K562 (cell line): ENCODE data around the gene DCTN5. TPM values are rescaled to one million over a fixed set of nuclear protein-coding genes. Genes with fewer than 3 reads are reported as not detected.

Experiments
- CBFA2T2 ChIP-seq: fragments of 450-650 bp; conservative IDR thresholded peaks from 2 replicates; pipeline ENCODE4 v1.6.1; 2017; ENCODE audit warnings: mild to moderate bottlenecking
- GTF2A2 ChIP-seq: IDR thresholded peaks from 2 replicates; pipeline ENCODE4 v1.6.1; 2016; ENCODE audit warnings: mild to moderate bottlenecking, missing genetic modification characterization, missing compliant biosample characterization
- HIVEP1 ChIP-seq: fragments of 250-450 bp; sonication (Bioruptor Pico); IDR thresholded peaks from 2 replicates; pipeline ENCODE4 v1.4.0; 2020; ENCODE audit warnings: mild to moderate bottlenecking
- NFYB ChIP-seq: IDR thresholded peaks from 2 replicates; pipeline ENCODE4 v1.6.1; 2011; ENCODE audit warnings: mild to moderate bottlenecking, moderate library complexity; ENCODE audit not compliant: insufficient read length; ENCODE audit errors: extremely low read depth
- POU5F1 ChIP-seq: fragments of 150-350 bp; IDR thresholded peaks from 2 replicates; pipeline ENCODE4 v1.6.1; 2014; ENCODE audit warnings: borderline replicate concordance, low read length, low read depth, mild to moderate bottlenecking; ENCODE audit not compliant: partially characterized antibody
- PPARD ChIP-seq: fragments of 250-450 bp; sonication (Bioruptor Pico); IDR thresholded peaks from 2 replicates; pipeline ENCODE4 v1.8.0; 2022; ENCODE audit warnings: inconsistent platforms, mild to moderate bottlenecking, moderate library complexity
- REST ChIP-seq, 2 experiments: fragments of 450-650 bp; formaldehyde crosslinking in 1 of 2; IDR thresholded peaks; 2 replicates each; pipeline versions ENCODE4 v1.4.0 to v1.6.1; 2014 to 2020; ENCODE audit warnings: mild to moderate bottlenecking in 2 of 2, borderline replicate concordance in 1 of 2, low read depth in 1 of 2
- ZKSCAN3 ChIP-seq: fragments of 250-450 bp; sonication (Bioruptor Pico); IDR thresholded peaks from 2 replicates; pipeline ENCODE4 v1.4.0; 2020
- ZNF224 ChIP-seq: sonication (generic); formaldehyde crosslinking; IDR thresholded peaks from 2 replicates; pipeline ENCODE4 v1.8.0; 2022; ENCODE audit warnings: mild to moderate bottlenecking, missing genetic modification reagents
- ZNF274 ChIP-seq: IDR thresholded peaks from 2 replicates; pipeline ENCODE4 v1.6.1; 2011; ENCODE audit warnings: low read depth, mild to moderate bottlenecking, low read length, moderate library complexity, borderline replicate concordance
- ZNF407 ChIP-seq: fragments of 450-650 bp; IDR thresholded peaks from 2 replicates; pipeline ENCODE4 v1.6.1; 2016; ENCODE audit warnings: low read depth
- polyA plus RNA-seq, 8 experiments: library from polyadenylated mRNA; depleted of rRNA in 4 of 8; stranded (reverse) in 5 of 8; unstranded in 3 of 8; fragments of >200 nt; fragmentation: Nextera tagmentation in 2 of 8; fragmentation: Illumina TruSeq in 1 of 8; extraction: Ambion mirVana in 2 of 8; extraction: Trizol in 1 of 8; gene quantifications; 2 replicates each; pipeline versions ENCODE4 v1.2.1 to v1.2.3, GENCODE V29; 2011 to 2014; ENCODE audit warnings: inconsistent platforms in 1 of 8, missing spikeins in 1 of 8
- total RNA-seq, 7 experiments: library from RNA; depleted of rRNA in 6 of 7; stranded (reverse); fragments of >200 nt in 6 of 7; fragmentation: Illumina TruSeq in 2 of 7; extraction: Trizol in 2 of 7; gene quantifications; 2 replicates each; pipeline versions ENCODE4 v1.2.1 to v1.2.3, GENCODE V29; 2011 to 2021; ENCODE audit warnings: low replicate concordance in 1 of 7

DCTN5 gene
- total and polyA plus RNA-seq, 9 of the 15 experiments (the other 6 are each of a cell fraction or from before 2014, with no cell fraction given), result 35.8 to 149 (median 75.9) TPM

- no peak for TF ChIP-seq GTF2A2 (tag)
- no peak for TF ChIP-seq PPARD
- TF ChIP-seq ZKSCAN3 (CRISPR knock-in tag), result no peak
- peak; percentile 58 for TF ChIP-seq CBFA2T2
- no peak for TF ChIP-seq ZNF407
- TF ChIP-seq ZNF224 (CRISPR knock-in tag), result 0 out of 2 replicates have a peak, but pooled peaks have one; percentile 37
- peak; percentile 99 for TF ChIP-seq REST (IDR thresholded peaks at IDR 0.05; ENCODE audit: borderline replicate concordance)
- 0 out of 2 replicates have a peak, but pooled peaks have one; percentile 36 for TF ChIP-seq REST (CRISPR knock-in tag; IDR thresholded peaks at IDR 0.05; ENCODE audit: low read depth)
- TF ChIP-seq NFYB, result no peak
- TF ChIP-seq POU5F1, result peak; percentile 76
- no peak for TF ChIP-seq HIVEP1 (CRISPR knock-in tag)
- no peak for TF ChIP-seq ZNF274
Measured at GRCh38 chr16:23640931-23641765, at the start of gene DCTN5, which contains the start of gene PALB2 (continued).
